Limb (tissue), 2 donors: ENCODE measurements around the gene GFM1.

Source experiments
- DNase-seq, 2 donors: peaks; one replicate each; pipeline ENCODE4 v3.0.0-alpha.2; 2016; ENCODE audit errors: extremely low spot score in 2 of 2

GFM1 gene

GRCh38 chr3:158644345-158644908 is at the start of gene GFM1:
Gene GFM1, plus strand, starts transcription at chr3:158644527. Its CDS starts 108 bp downstream, at chr3:158644635.
- peak; percentile 91 to 97 for DNase-seq

GRCh38 chr3:158600787-158601186 is 43.5 kb upstream of the GFM1 start:
- no peak for DNase-seq

- no peak for DNase-seq
Measured at GRCh38 chr3:158602227-158602626, 42.1 kb upstream of the GFM1 start.

DNA sequence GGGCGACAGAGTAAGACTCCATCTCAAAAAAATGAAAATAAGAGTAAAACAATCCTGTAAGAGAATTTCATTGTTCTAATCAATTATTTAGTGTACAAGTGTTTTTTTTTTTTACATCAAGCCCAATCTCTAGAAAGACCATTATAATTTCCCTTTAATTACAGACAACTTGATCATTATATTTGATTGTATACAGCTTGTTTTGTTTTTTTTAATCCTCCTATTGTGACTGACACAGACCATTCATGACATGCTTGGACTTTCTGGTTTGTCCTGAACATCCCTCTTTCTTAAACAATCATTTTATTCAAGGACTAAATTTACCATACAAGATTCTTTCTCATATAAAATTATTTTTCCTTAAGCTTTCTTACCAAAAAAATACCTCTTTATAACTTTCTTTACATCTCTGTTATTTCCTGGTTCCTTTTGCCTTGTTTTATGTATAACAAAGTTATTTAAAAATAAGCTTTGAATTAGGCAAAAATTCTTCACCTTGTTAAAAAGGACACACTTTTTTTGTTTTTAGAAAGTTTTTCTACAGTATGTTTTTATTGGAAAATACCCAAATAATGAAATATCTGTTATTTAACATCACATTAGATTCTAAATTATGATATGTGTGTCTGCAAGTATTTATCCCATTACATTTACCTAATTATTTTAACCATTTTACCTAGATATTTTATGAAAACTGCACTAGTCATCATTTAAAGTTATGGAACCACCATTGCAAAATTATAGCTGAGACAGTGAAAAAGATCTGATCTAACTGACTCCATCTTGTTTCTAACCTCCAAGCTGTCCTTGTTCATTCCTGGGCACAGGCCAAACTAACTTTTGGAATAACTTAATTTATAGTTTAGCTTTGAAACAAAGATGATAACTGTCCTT is 26.1 kb upstream of the GFM1 start:
- no peak for DNase-seq

DNA sequence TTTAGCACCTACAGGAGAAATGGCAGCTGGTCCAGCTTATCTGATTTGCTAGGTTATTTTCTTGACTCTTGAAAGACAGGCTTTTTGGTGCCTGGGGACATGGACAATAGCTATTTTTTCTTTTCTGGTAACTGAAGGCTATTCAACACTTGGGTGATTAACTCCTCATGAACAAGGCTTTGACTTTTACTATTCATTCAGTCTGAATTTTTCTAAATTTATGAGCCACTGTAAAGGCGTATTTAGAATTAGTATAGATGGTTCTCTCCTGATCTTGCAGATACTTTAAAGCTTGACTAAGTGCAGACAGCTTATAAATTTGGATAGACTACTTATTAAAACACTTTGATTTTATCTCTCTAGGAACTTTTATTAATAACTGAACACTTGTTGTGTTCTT is 18.4 kb upstream of the GFM1 start:
- DNase-seq, result no peak

- DNase-seq, result no peak
Measured at GRCh38 chr3:158631981-158632380, 12.3 kb upstream of the GFM1 start.

- no peak for DNase-seq
Measured at GRCh38 chr3:158640646-158641045, 3.7 kb upstream of the GFM1 start.

DNA sequence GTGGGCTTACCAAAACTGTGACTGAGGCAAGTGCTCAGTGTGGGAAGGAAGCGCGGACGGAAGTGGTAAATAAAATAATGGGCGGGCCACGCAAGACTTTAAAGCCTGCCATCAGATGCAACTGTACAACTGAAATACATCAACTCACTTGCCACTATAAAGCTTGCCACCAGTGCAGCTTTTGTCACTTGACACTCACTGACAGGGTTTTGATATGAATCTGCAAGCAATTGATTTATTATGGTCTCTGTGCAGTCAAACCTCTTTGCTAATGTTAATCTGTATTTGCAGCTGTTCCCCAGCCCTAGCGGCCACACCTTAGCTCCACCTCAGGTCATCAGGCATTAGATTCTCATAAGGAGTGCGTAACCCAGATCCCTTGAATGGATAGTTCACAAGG is 2.3 kb upstream of the GFM1 start:
- DNase-seq, result no peak

DNA sequence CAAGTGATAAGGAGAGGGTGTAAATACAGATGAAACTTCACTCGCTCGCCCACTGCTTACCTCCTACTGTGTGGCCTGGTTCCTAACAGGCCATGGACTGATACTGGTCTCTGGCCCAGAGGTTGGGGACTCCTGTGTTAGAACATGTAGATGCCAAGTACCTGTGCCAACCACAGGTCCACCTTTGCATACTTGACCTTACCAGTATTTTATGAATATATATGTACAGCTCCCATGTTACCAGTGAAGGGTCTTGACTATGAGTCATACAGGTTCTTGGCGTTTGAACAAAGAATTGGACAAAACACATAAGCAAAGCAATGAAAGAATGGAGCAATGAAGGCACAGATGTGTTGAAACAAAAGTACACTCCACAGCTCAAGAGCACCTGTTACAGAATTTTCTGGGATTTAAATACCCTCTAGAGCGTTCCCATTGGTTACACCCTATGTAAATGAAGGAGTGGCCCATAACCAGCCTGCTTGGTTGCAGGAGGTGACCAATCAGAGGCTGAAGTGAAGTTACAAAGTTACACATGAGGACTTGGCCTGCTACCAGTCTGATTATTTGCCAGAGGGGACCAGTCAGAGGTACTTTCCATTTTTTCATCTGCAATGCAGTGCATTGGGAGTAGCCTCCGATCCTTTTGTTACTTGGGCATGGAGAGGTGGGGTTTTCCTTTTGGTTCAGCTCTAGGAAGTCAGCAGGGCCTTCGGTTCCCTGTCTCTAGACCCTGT is 1.7 kb upstream of the GFM1 start:
- no peak for DNase-seq

GRCh38 chr3:158649791-158650190 is 5.5 kb downstream of the GFM1 start:
- no peak for DNase-seq

DNA sequence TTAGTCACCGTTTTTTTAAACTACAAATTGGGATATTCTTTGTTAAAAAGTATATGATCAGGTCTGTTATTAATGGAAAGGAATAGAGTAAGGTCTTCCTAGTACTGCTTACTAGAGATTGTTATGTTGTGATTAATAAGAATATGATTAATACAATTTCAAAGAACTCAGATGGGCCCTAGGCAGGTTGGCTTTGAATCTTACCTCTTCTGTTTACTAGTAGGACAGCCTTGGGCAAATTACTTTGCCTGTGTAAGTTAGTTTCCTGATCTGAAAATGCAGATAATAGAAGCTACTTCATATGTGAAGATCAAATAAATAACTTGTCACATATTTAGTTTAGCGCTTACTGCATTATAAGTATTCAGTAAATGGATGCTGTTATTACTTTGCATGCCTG is 6.9 kb downstream of the GFM1 start:
- no peak for DNase-seq

DNA sequence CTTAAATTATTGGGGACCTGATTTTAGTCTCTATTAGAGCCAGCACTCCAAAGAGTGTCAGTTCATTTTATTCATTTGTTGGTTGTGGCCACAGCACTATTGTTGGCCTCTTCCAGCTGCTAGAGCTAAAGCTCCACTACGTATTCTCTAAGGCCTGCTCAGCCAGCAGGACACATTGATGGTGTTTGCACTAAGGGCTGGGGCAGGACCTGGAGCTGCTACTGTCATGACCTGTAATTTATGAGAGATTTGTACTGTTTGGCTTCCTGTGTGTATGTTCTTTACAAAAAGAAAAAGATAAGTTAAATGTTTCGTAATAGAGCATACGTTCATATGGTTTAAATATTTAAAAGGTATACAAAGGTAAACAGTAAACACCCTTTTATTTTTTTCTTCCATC is 8.1 kb downstream of the GFM1 start:
- DNase-seq, result no peak

DNA sequence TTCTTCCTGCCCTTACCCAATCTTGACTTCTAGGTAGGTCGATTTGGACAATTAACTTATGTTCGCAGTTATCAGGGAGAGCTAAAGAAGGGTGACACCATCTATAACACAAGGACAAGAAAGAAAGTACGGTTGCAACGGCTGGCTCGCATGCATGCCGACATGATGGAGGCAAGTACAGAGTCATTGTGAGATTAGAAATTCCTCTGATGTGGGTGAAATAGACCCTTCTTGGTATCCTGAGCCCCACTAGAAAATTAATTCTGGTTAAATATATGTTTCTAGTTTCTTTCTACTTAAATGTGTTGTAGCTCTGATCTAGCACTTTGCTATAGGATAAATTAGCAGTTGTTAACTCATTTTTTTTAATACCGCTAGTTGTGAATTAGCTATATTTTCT is 14.6 kb downstream of the GFM1 start:
- no peak for DNase-seq

DNA sequence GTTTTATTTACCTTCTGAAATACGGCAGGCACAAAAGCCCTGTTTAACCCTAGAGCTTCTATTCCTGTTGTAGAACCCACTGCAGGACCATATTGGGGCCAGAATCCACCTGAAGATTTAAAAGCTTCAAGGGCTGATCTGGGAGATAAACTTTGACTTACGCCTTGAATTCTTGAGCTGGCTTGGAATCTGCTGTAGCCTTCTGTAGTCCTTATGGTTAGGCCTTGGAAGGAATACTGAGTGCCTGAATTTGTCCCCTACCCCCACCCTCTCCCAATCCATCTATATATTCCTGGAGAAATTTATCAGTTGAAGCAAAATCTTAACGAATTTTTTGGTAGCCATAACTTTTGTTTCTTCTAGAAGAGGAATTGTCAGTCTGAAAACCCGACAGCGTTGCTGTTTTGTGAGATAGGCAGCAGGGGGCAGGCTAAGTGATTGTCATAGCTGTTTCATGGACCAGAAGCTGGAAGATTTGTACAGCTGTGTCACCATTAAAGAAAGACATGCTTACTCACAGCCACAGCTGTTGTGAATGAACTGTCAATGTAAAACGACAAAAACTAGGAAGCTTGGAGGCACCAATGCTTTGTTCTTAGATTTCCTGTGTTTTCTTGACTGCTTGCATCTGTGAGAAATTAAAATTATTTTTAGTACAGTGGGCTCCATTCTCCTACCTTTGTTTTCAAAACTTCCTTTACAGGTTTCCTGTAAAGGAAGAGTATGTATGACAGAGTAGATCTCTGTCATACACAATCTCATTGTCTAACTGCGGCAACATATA is 15.3 kb downstream of the GFM1 start:
- DNase-seq, result peak; percentile 48 to 52

DNA sequence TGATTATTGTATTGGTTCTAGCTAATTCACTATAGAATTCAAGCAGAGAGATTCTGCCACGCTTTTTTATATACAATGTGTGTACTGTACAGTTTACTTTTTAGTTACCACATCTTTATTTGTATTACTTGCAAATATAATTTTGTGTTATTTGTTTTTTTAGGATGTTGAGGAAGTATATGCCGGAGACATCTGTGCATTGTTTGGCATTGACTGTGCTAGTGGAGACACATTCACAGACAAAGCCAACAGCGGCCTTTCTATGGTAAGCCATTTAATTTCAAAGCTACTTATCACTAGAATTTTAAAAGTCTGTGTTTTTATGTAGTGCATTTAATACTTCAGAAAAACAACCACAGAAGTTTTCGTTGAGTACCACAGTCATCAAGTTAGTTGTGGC is 16.4 kb downstream of the GFM1 start:
- no peak for DNase-seq

DNA sequence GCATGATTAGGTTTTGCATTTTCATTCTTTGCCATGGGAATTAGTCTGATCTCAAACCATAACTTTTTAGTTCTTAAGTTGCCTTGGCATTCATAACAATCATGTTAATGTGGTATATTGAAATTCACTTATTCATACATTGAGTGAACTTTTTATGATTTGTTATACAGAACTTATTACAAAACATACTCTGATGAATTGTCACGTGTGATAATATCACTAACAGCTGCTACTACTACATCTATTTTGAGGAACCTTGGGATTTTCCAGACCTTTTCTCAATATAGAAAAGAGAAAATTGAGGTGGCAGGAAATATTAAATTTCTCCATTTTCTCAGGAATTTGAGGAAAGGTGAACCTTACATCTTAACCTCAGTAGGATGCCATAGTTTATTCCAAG is 18.9 kb downstream of the GFM1 start:
- DNase-seq, result no peak

- DNase-seq, result no peak
Measured at GRCh38 chr3:158663832-158664231, 19.5 kb downstream of the GFM1 start.

DNA sequence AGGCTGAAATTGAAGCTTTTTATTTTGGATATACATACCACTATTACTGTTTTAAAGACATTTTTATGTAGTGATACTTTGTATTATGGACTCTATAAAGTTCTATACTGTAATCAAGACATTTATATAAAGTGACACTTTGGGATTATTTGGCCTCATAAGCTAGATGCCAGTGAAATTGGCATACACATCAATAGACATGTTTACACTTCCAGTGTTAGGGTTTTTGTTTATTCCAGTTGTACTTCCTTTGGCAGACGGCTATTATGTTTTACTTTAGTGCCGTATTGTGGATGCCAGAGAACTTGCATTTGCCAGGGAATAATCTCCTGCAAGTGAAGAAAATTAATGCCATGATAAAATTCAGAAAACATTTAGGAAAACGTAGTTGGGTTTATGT is 22.1 kb downstream of the GFM1 start:
- DNase-seq, result no peak

DNA sequence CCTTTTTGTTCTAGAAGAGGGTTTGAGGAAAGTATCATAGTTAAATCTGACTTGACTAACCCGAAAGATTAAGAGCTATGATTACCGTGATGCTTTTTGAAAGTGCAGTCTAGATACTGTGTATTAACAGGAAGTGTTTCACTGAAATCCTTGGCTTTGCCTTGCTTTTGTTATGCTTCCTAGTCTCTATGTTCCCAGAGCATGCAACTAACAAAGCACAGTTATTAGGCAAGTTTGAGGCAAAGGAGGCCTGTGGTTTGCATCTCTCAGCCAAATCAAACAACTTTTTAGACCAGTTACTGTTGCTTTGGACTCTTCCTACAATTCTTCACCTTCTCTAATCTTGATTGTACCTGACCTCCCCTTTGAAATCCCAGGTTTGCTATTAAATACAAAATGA is 24.2 kb downstream of the GFM1 start:
- no peak for DNase-seq

GRCh38 chr3:158671821-158672214 is 27.5 kb downstream of the GFM1 start:
- no peak for DNase-seq
